ENCODE results near the gene FCHSD1.

The FCHSD1 gene

DNA sequence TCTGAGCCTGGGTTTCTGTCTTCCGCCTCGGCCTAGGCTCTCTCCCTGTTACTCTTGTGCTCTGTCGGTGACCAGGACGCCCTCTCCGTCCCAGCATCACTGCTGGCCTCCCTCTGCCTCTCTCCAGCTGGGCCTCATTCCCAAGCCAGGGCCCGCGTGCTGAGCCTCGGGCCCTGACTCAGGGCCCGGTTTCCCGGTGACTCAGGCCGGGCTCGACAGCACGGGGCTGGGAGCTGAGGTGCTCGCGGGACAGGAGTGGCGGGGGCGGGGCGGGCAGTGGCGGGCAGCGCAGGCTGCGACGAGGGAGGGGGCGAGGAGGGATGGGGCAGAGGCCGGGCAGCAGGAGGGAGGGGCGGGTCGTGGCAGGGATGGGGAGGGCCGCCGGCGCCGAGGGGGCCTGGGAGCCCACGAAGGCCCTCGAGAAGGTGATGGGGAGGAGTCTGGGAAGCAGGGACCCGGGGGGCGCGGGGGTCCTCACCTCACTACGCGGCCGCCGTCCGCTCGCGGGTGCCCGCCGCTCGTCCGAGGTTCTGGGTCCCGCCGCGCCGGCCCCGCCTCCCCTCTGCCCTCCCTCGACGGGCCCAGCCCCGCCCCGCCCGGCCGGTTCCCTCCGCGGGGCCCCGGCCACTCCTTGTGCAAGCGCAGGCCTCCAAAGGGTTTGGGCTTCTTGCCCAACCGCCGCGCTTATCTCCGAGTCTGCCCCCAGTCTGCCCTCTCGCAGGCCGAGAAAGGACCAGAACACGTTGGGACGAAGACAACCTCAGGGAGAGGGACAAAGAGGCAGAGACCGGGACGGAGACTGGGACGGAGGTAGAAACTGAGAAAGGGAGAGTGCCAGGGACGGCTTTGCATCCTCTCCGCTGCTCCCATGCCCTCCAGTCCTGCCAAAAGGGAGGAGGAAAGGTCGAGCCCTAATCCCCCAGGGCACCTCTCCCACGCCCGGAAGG, 30.8 kb upstream of the FCHSD1 start, which contains the start of gene ARAP3:
ARAP3 (minus strand) TSS at position 536 of the 947 bp plus-strand sequence. CDS start 1,744 bp downstream, outside the sequence.
- TF ChIP-seq, protein P1, sequence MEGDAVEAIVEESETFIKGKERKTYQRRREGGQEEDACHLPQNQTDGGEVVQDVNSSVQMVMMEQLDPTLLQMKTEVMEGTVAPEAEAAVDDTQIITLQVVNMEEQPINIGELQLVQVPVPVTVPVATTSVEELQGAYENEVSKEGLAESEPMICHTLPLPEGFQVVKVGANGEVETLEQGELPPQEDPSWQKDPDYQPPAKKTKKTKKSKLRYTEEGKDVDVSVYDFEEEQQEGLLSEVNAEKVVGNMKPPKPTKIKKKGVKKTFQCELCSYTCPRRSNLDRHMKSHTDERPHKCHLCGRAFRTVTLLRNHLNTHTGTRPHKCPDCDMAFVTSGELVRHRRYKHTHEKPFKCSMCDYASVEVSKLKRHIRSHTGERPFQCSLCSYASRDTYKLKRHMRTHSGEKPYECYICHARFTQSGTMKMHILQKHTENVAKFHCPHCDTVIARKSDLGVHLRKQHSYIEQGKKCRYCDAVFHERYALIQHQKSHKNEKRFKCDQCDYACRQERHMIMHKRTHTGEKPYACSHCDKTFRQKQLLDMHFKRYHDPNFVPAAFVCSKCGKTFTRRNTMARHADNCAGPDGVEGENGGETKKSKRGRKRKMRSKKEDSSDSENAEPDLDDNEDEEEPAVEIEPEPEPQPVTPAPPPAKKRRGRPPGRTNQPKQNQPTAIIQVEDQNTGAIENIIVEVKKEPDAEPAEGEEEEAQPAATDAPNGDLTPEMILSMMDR (IDR thresholded peaks at IDR 0.05; ENCODE audit: borderline replicate concordance, extremely low read depth, low read length, poor library complexity, severe bottlenecking) = no peak
- no peak for TF ChIP-seq EZH2 (IDR thresholded peaks at IDR 0.05; ENCODE audit: borderline replicate concordance, low read depth, low read length, severe bottlenecking)
- Histone ChIP-seq H2AFZ (ENCODE audit: low read depth, low read length) (no peak within 1 kb of the TSS), H3K79me2 (ENCODE audit: insufficient read depth, low read length) (no peaks in the 10 kb centered on the region), H4K20me1 (ENCODE audit: insufficient read depth, low read length) (no peaks in the 10 kb centered on the region), H3K9me3 (ENCODE audit: insufficient read depth, low read length, severe bottlenecking) (no peaks in the 10 kb centered on the region), H3K27me3 (ENCODE audit: insufficient read depth, low read length, poor library complexity) (no peaks in the 10 kb centered on the region), H3K36me3 (ENCODE audit: insufficient read depth, low read length) (no peaks in the 10 kb centered on the region), H3K9ac (ENCODE audit: low read depth, low read length) (no peak within 1 kb of the TSS), H3K4me2 (ENCODE audit: insufficient read depth, low read length) (no peak within 1 kb of the TSS), H3K4me3 (ENCODE audit: low read depth in 1 of 2, low read length in 2 of 2) (no peak within 1 kb of the TSS), H3K4me1 (ENCODE audit: insufficient read depth, low read length) (no peaks in the 10 kb centered on the region), H3K27ac (ENCODE audit: low read length) (no peak within 1 kb of the TSS)
- DNase-seq = no peak
- no peak for ATAC-seq (ENCODE audit: insufficient read depth, low read depth)

DNA sequence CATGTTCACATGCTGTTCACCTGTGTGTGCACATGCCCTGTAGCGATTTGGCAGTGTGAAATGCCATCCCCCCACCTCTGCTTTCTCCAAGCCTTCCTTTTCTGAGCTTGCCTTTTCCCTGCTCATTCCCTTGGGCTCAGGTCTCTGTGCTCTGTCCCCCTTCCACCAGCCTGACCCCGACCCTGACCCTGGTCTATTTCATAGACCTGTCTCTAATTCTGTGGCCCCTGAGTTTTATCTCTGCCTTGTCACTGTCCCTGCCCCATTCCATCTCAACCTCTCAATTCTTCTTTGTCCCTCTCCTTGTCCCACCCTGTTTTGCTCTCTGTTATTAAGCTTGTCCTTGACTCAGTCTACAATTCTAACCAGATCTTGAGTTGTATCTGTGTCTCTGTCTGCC, 30.1 kb upstream of the FCHSD1 start:
- Histone ChIP-seq H2AFZ (ENCODE audit: low read depth, low read length) (no peak overlapping the region), H3K4me3 (ENCODE audit: low read depth in 1 of 2, low read length in 2 of 2) (no peak overlapping the region)

DNA sequence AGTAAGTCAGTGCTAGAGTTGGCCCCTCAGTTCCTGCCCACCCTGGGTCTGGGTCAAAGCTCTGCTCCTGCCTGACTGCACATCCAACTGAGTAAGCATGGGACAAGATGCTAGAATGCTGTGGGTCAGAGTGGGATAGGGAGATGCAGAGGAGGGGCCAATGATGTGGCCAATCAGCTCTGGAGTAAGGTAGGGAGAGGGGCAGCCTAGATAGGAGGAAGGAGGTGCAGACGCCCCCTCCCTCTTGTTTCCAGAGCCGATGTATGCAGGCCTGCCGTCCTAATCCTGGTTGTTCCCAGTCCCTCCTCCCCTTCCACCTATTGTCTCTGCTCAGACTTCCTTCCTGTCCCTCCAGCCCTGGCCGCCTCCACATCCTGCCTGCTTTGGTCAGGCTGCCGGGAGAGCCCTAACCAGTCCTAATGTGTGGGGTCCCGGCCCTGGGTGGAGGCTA, 29.6 kb upstream of the FCHSD1 start:
- H3K4me1 ChIP-seq (ENCODE audit: insufficient read depth, low read length) = no peaks in the 10 kb centered on the region
- H3K27ac ChIP-seq (ENCODE audit: low read length) = no peak overlapping the region
- no peak for TF ChIP-seq EZH2 (IDR thresholded peaks at IDR 0.05; ENCODE audit: borderline replicate concordance, low read depth, low read length, severe bottlenecking)
- TF ChIP-seq, protein P1 (IDR thresholded peaks at IDR 0.05; ENCODE audit: borderline replicate concordance, extremely low read depth, low read length, poor library complexity, severe bottlenecking) = no peak
- DNase-seq (no peak), ATAC-seq (ENCODE audit: insufficient read depth, low read depth) (no peak)
- H3K4me3 ChIP-seq (ENCODE audit: low read depth in 1 of 2, low read length in 2 of 2) = no peak overlapping the region
- H4K20me1 ChIP-seq (ENCODE audit: insufficient read depth, low read length) = no peaks in the 10 kb centered on the region
- H3K4me2 ChIP-seq (ENCODE audit: insufficient read depth, low read length) = no peak overlapping the region
- no peaks in the 10 kb centered on the region for H3K9me3 ChIP-seq (ENCODE audit: insufficient read depth, low read length, severe bottlenecking)
- H3K9ac ChIP-seq (ENCODE audit: low read depth, low read length) = no peak overlapping the region
- no peaks in the 10 kb centered on the region for H3K36me3 ChIP-seq (ENCODE audit: insufficient read depth, low read length)
- no peak overlapping the region for H2AFZ ChIP-seq (ENCODE audit: low read depth, low read length)
- H3K79me2 ChIP-seq (ENCODE audit: insufficient read depth, low read length) = no peaks in the 10 kb centered on the region
- no peaks in the 10 kb centered on the region for H3K27me3 ChIP-seq (ENCODE audit: insufficient read depth, low read length, poor library complexity)

More for the DNA sequence above, 30.1 kb upstream of the FCHSD1 start:
- H3K27me3 ChIP-seq (ENCODE audit: insufficient read depth, low read length, poor library complexity) = no peaks in the 10 kb centered on the region
- H3K4me2 ChIP-seq (ENCODE audit: insufficient read depth, low read length) = no peak overlapping the region
- no peaks in the 10 kb centered on the region for H3K79me2 ChIP-seq (ENCODE audit: insufficient read depth, low read length)
- H3K36me3 ChIP-seq (ENCODE audit: insufficient read depth, low read length) = no peaks in the 10 kb centered on the region
- H3K9ac ChIP-seq (ENCODE audit: low read depth, low read length) = no peak overlapping the region
- no peak for ATAC-seq (ENCODE audit: insufficient read depth, low read depth)
- TF ChIP-seq EZH2 (IDR thresholded peaks at IDR 0.05; ENCODE audit: borderline replicate concordance, low read depth, low read length, severe bottlenecking) = no peak
- TF ChIP-seq, protein P1 (IDR thresholded peaks at IDR 0.05; ENCODE audit: borderline replicate concordance, extremely low read depth, low read length, poor library complexity, severe bottlenecking) = no peak
- DNase-seq = no peak
- H3K9me3 ChIP-seq (ENCODE audit: insufficient read depth, low read length, severe bottlenecking) = no peaks in the 10 kb centered on the region
- no peak overlapping the region for H3K27ac ChIP-seq (ENCODE audit: low read length)
- H3K4me1 ChIP-seq (ENCODE audit: insufficient read depth, low read length) = no peaks in the 10 kb centered on the region
- H4K20me1 ChIP-seq (ENCODE audit: insufficient read depth, low read length) = no peaks in the 10 kb centered on the region
